B cell (primary cell): Measurements from ENCODE around the gene SDSL.

Source experiments
- CTCF ChIP-seq: fragments of 200-600 bp; IDR thresholded peaks from one replicate; pipeline ENCODE4 v1.8.0; 2022; ENCODE audit warnings: antibody characterized with exemption, mild to moderate bottlenecking
- EZH2 ChIP-seq: IDR thresholded peaks from 2 replicates; pipeline ENCODE4 v1.6.1; 2012; ENCODE audit warnings: borderline replicate concordance, low read depth, mild to moderate bottlenecking, moderate library complexity, low read length; ENCODE audit not compliant: insufficient read depth, poor library complexity, severe bottlenecking

GRCh38 chr12:113435367-113435766 is 13.2 kb downstream of the SDSL start:
- TF ChIP-seq CTCF (no peak), EZH2 (no peak)
